Hematopoietic multipotent progenitor cell treated with erythropoietin and hydrocortisone succinate and interleukin-3 and kit ligand, for 4 days (in vitro differentiated cells): Measurements from ENCODE around the gene NCK1.

Experiments used
- DNase-seq: peaks from one replicate; pipeline ENCODE4 v3.0.0-alpha.2; 2015

NCK1 gene

DNA sequence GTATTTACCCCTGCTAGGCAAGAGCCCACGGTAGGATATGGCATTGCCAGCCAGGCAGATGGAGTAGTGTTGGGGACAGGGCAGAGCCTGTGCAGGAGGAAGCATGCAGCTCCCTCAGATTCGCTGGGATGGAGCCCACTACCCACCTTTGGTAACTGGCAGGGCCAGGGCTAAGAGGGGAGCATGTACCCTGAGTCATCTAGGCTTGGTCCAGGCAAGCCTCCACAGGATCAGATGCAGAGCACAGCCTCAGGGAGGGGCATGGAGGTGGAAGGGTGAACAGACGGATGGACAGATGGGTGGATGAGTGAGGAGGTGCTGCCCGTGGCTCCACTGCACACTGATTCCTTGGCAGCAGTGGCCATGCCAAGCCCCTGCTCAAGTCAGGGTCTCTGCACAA lies 128.8 kb downstream of the NCK1 start:
- DNase-seq, result no peak

GRCh38 chr3:136992115-136992514 lies 130.1 kb downstream of the NCK1 start:
- no peak for DNase-seq

- peak; percentile 52 for DNase-seq
Measured at GRCh38 chr3:136994772-136995516, 132.9 kb downstream of the NCK1 start.

DNA sequence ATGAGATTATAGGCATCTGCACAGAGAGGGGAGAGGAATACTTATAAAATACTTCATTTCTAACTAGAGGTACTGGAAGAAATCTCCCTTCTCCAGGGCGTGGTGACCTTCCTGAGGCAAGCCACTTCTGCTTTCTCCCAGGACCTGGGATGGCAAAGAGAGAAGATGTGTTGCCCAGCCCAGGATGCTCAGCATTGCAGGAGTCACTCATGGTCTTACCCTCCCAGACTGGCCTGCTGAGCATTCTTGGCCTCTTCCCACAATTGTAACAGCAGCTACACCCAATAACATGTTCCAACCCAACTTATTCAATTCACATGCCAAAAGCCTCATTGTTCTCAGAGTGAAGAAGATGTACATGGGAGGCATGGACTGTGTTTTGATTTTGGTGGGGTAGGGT lies 133.6 kb downstream of the NCK1 start:
- no peak for DNase-seq
